Mononuclear cell (primary cell): ENCODE data around the gene CLN3. TPM values are rescaled to one million over a fixed set of nuclear protein-coding genes. Genes with fewer than 3 reads are reported as not detected.

Experiments
- H3K27me3 ChIP-seq: 2 replicates; pipeline ENCODE4 v1.6.0; 2011; ENCODE audit warnings: low read length, control low read depth; ENCODE audit not compliant: insufficient read depth
- H3K4me1 ChIP-seq: 2 replicates; pipeline ENCODE4 v1.5.1; 2011; ENCODE audit warnings: mild to moderate bottlenecking, low read length, control low read depth; ENCODE audit not compliant: insufficient read depth
- H3K4me3 ChIP-seq: 2 replicates; pipeline ENCODE4 v1.5.1; 2011; ENCODE audit warnings: mild to moderate bottlenecking, low read length, moderate library complexity
- H3K9me3 ChIP-seq: 2 replicates; pipeline ENCODE4 v1.5.1; 2011; ENCODE audit warnings: low read depth, mild to moderate bottlenecking, control low read depth, low read length
- total RNA-seq: library from RNA; depleted of rRNA; stranded (reverse); fragments of >200 nt; gene quantifications from one replicate; pipeline ENCODE4 v1.2.3, GENCODE V29; 2012

CLN3 gene
- total RNA-seq, 1 donor, result 17.2 TPM

- Histone ChIP-seq H3K4me3 (no peak overlapping the region), H3K4me1 (peaks cover 14% of the 10 kb centered on the region), H3K27me3 (no peaks in the 10 kb centered on the region), H3K9me3 (no peaks in the 10 kb centered on the region)
Observed at GRCh38 chr16:28526201-28527099, 34.6 kb upstream of the CLN3 start.

- Histone ChIP-seq H3K27me3 (no peaks in the 10 kb centered on the region), H3K4me1 (peaks cover 14% of the 10 kb centered on the region), H3K9me3 (no peaks in the 10 kb centered on the region), H3K4me3 (no peak overlapping the region)
Observed at GRCh38 chr16:28524681-28525171, 32.9 kb upstream of the CLN3 start.

GRCh38 chr16:28522792-28523191 lies 30.9 kb upstream of the CLN3 start:
- Histone ChIP-seq H3K9me3 (no peaks in the 10 kb centered on the region), H3K4me3 (no peak overlapping the region), H3K4me1 (peaks cover 14% of the 10 kb centered on the region), H3K27me3 (no peaks in the 10 kb centered on the region)

GRCh38 chr16:28521436-28521835 lies 29.6 kb upstream of the CLN3 start:
- Histone ChIP-seq H3K9me3 (no peaks in the 10 kb centered on the region), H3K27me3 (no peaks in the 10 kb centered on the region), H3K4me3 (no peak overlapping the region), H3K4me1 (peaks cover 14% of the 10 kb centered on the region)

- no peak overlapping the region for H3K4me3 ChIP-seq
- peaks cover 14% of the 10 kb centered on the region for H3K4me1 ChIP-seq
- H3K9me3 ChIP-seq, result no peaks in the 10 kb centered on the region
- no peaks in the 10 kb centered on the region for H3K27me3 ChIP-seq
Observed at GRCh38 chr16:28520672-28521071, 28.8 kb upstream of the CLN3 start.

GRCh38 chr16:28514246-28514645 lies 22.4 kb upstream of the CLN3 start:
- Histone ChIP-seq H3K4me1 (no peaks in the 10 kb centered on the region), H3K27me3 (no peaks in the 10 kb centered on the region), H3K4me3 (no peak overlapping the region), H3K9me3 (no peaks in the 10 kb centered on the region)

GRCh38 chr16:28513484-28514181 lies 21.8 kb upstream of the CLN3 start:
- H3K4me1 ChIP-seq, result no peaks in the 10 kb centered on the region
- no peaks in the 10 kb centered on the region for H3K9me3 ChIP-seq
- no peak overlapping the region for H3K4me3 ChIP-seq
- H3K27me3 ChIP-seq, result no peaks in the 10 kb centered on the region

GRCh38 chr16:28511801-28512789 lies 20.2 kb upstream of the CLN3 start:
- Histone ChIP-seq H3K9me3 (no peaks in the 10 kb centered on the region), H3K4me1 (peaks cover 13% of the 10 kb centered on the region), H3K4me3 (no peak overlapping the region), H3K27me3 (no peaks in the 10 kb centered on the region)

- H3K9me3 ChIP-seq, result no peaks in the 10 kb centered on the region
- H3K4me1 ChIP-seq, result peaks cover 24% of the 10 kb centered on the region
- no peak overlapping the region for H3K4me3 ChIP-seq
- H3K27me3 ChIP-seq, result no peaks in the 10 kb centered on the region
Observed at GRCh38 chr16:28511031-28511430, 19.2 kb upstream of the CLN3 start.

- Histone ChIP-seq H3K9me3 (no peaks in the 10 kb centered on the region), H3K4me3 (no peak overlapping the region), H3K27me3 (no peaks in the 10 kb centered on the region), H3K4me1 (peaks cover 37% of the 10 kb centered on the region)
Observed at GRCh38 chr16:28505489-28506137, 13.7 kb upstream of the CLN3 start.

- peaks cover 37% of the 10 kb centered on the region for H3K4me1 ChIP-seq
- H3K9me3 ChIP-seq, result no peaks in the 10 kb centered on the region
- no peaks in the 10 kb centered on the region for H3K27me3 ChIP-seq
- H3K4me3 ChIP-seq, result no peak overlapping the region
Observed at GRCh38 chr16:28504707-28505404, 13.0 kb upstream of the CLN3 start.

- peaks cover 37% of the 10 kb centered on the region for H3K4me1 ChIP-seq
- H3K27me3 ChIP-seq, result no peaks in the 10 kb centered on the region
- H3K4me3 ChIP-seq, result no peak overlapping the region
- H3K9me3 ChIP-seq, result no peaks in the 10 kb centered on the region
Observed at GRCh38 chr16:28503470-28504259, 11.8 kb upstream of the CLN3 start.

- H3K27me3 ChIP-seq, result no peaks in the 10 kb centered on the region
- no peak overlapping the region for H3K4me3 ChIP-seq
- H3K9me3 ChIP-seq, result no peaks in the 10 kb centered on the region
- peaks cover 28% of the 10 kb centered on the region for H3K4me1 ChIP-seq
Observed at GRCh38 chr16:28502290-28502689, 10.4 kb upstream of the CLN3 start.
